HEK293 (cell line): Measurements from ENCODE around the gene CTNNA2.

Experiments
- CTCF ChIA-PET: fragments of 350-600 bp; formaldehyde crosslinking; extraction: SDS; loops from one replicate; lab custom pipeline; 2021; ENCODE audit warnings: antibody characterized with exemption; lab: Yijun Ruan, JAX
- POLR2A ChIA-PET: fragments of 300-600 bp; formaldehyde crosslinking; extraction: SDS; loops from one replicate; lab custom pipeline; 2020; ENCODE audit warnings: antibody characterized with exemption, inconsistent platforms; lab: Yijun Ruan, JAX
- H3K27ac ChIP-seq: fragments of 200-500 bp; sonication (Bioruptor generic); 2 replicates; pipeline ENCODE4 v1.5.1; 2014; ENCODE audit warnings: low read depth, low read length, control low read depth, inconsistent platforms; ENCODE audit errors: extremely low read depth
- H3K36me3 ChIP-seq, 2 experiments: fragments of 200-500 bp in 1 of 2; sonication (Bioruptor generic) in 1 of 2; 1 replicate in 1 of 2; 2 replicates in 1 of 2; pipeline ENCODE4 v1.5.1; 2014 to 2017; ENCODE audit warnings: inconsistent platforms in 2 of 2, low read length in 2 of 2; ENCODE audit not compliant: control insufficient read depth in 2 of 2, insufficient read depth in 1 of 2
- H3K4me1 ChIP-seq: fragments of 200-500 bp; sonication (Bioruptor generic); 2 replicates; pipeline ENCODE4 v1.5.1; 2014; ENCODE audit warnings: mild to moderate bottlenecking, low read length, inconsistent platforms; ENCODE audit not compliant: control insufficient read depth, insufficient read depth
- H3K4me3 ChIP-seq: 2 replicates; pipeline ENCODE4 v1.5.1; 2011; ENCODE audit warnings: low read depth, mild to moderate bottlenecking, control low read depth, low read length, moderate library complexity
- H3K9me3 ChIP-seq: fragments of 200-500 bp; sonication (Bioruptor generic); 2 replicates; pipeline ENCODE4 v1.5.1; 2014; ENCODE audit warnings: low read depth, low read length, inconsistent platforms; ENCODE audit not compliant: control insufficient read depth, insufficient read depth
- IKZF3 ChIP-seq: fragments of 450-650 bp; IDR thresholded peaks from 2 replicates; pipeline ENCODE4 v1.5.0; 2018; ENCODE audit warnings: missing biosample characterization, mild to moderate bottlenecking, missing genetic modification characterization, moderate library complexity
- SETDB1 ChIP-seq: IDR thresholded peaks from one replicate; pipeline ENCODE4 v1.6.1; 2017; ENCODE audit warnings: mild to moderate bottlenecking, low read length, moderate library complexity, mixed read lengths; ENCODE audit not compliant: insufficient read length
- TCF7L2 ChIP-seq: IDR thresholded peaks from 2 replicates; pipeline ENCODE4 v1.6.1; 2011; ENCODE audit warnings: low read depth, mild to moderate bottlenecking, inconsistent platforms, low read length, moderate library complexity, borderline replicate concordance
- YY1 ChIP-seq: fragments of 450-650 bp; formaldehyde crosslinking; IDR thresholded peaks from 2 replicates; pipeline ENCODE4 v1.5.1; 2018; ENCODE audit warnings: missing biosample characterization, missing genetic modification characterization
- ZBTB1 ChIP-seq: fragments of 450-650 bp; formaldehyde crosslinking; IDR thresholded peaks from 2 replicates; pipeline ENCODE4 v1.5.1; 2016; ENCODE audit warnings: missing biosample characterization, missing genetic modification characterization
- ZBTB17 ChIP-seq: fragments of 450-650 bp; formaldehyde crosslinking; IDR thresholded peaks from 2 replicates; pipeline ENCODE4 v1.5.1; 2016; ENCODE audit warnings: missing biosample characterization, missing genetic modification characterization
- ZIC2 ChIP-seq: fragments of 450-650 bp; formaldehyde crosslinking; IDR thresholded peaks from 2 replicates; pipeline ENCODE4 v1.5.1; 2016; ENCODE audit warnings: missing biosample characterization, missing genetic modification characterization
- ZNF138 ChIP-seq: fragments of 450-650 bp; formaldehyde crosslinking; IDR thresholded peaks from 2 replicates; pipeline ENCODE4 v1.5.1; 2016; ENCODE audit warnings: missing biosample characterization, missing genetic modification characterization, borderline replicate concordance
- ZNF175 ChIP-seq: fragments of 450-650 bp; formaldehyde crosslinking; IDR thresholded peaks from 2 replicates; pipeline ENCODE4 v1.5.1; 2016; ENCODE audit warnings: missing biosample characterization, missing genetic modification characterization
- ZNF2 ChIP-seq: fragments of 450-650 bp; formaldehyde crosslinking; IDR thresholded peaks from 2 replicates; pipeline ENCODE4 v1.5.1; 2016; ENCODE audit warnings: missing biosample characterization, missing genetic modification characterization
- ZNF211 ChIP-seq: fragments of 450-650 bp; formaldehyde crosslinking; IDR thresholded peaks from 2 replicates; pipeline ENCODE4 v1.5.1; 2016; ENCODE audit warnings: low read depth, missing biosample characterization, missing genetic modification characterization
- ZNF302 ChIP-seq: fragments of 450-650 bp; formaldehyde crosslinking; IDR thresholded peaks from 2 replicates; pipeline ENCODE4 v1.5.1; 2016; ENCODE audit warnings: missing biosample characterization, missing genetic modification characterization, low read depth
- ZNF335 ChIP-seq: fragments of 450-650 bp; formaldehyde crosslinking; conservative IDR thresholded peaks from 2 replicates; pipeline ENCODE4 v1.5.1; 2016; ENCODE audit warnings: missing biosample characterization, missing genetic modification characterization
- ZNF354C ChIP-seq: fragments of 450-650 bp; formaldehyde crosslinking; IDR thresholded peaks from 2 replicates; pipeline ENCODE4 v1.5.1; 2016; ENCODE audit warnings: missing biosample characterization, missing genetic modification characterization, low read depth, borderline replicate concordance
- ZNF426 ChIP-seq: fragments of 450-650 bp; formaldehyde crosslinking; IDR thresholded peaks from 2 replicates; pipeline ENCODE4 v1.5.1; 2017; ENCODE audit warnings: missing biosample characterization, missing genetic modification characterization, mild to moderate bottlenecking, inconsistent platforms, moderate library complexity
- ZNF621 ChIP-seq: fragments of 450-650 bp; formaldehyde crosslinking; IDR thresholded peaks from 2 replicates; pipeline ENCODE4 v1.5.1; 2017; ENCODE audit warnings: missing biosample characterization, missing genetic modification characterization
- ZNF626 ChIP-seq: fragments of 450-650 bp; sonication (Bioruptor Pico); formaldehyde crosslinking; IDR thresholded peaks from 2 replicates; pipeline ENCODE4 v1.5.1; 2018; ENCODE audit warnings: missing biosample characterization, missing genetic modification characterization, inconsistent platforms
- ZNF629 ChIP-seq: fragments of 450-650 bp; formaldehyde crosslinking; IDR thresholded peaks from 2 replicates; pipeline ENCODE4 v1.5.1; 2017; ENCODE audit warnings: missing biosample characterization, missing genetic modification characterization
- ZNF677 ChIP-seq: fragments of 450-650 bp; IDR thresholded peaks from 2 replicates; pipeline ENCODE4 v1.5.0; 2018; ENCODE audit warnings: missing biosample characterization, mild to moderate bottlenecking, missing genetic modification characterization, moderate library complexity
- TF ChIP-seq, protein P1 (sequence below): fragments of 450-650 bp; formaldehyde crosslinking; IDR thresholded peaks from 2 replicates; pipeline ENCODE4 v1.5.1; 2016; ENCODE audit warnings: missing biosample characterization, missing genetic modification characterization
- TF ChIP-seq, protein P2 (sequence below): fragments of 450-650 bp; formaldehyde crosslinking; IDR thresholded peaks from 2 replicates; pipeline ENCODE4 v1.5.1; 2016; ENCODE audit warnings: missing biosample characterization, missing genetic modification characterization
- TF ChIP-seq, protein P3 (sequence below): fragments of 450-650 bp; formaldehyde crosslinking; IDR thresholded peaks from 2 replicates; pipeline ENCODE4 v1.5.1; 2016; ENCODE audit warnings: missing biosample characterization, missing genetic modification characterization

The CTNNA2 gene

DNA sequence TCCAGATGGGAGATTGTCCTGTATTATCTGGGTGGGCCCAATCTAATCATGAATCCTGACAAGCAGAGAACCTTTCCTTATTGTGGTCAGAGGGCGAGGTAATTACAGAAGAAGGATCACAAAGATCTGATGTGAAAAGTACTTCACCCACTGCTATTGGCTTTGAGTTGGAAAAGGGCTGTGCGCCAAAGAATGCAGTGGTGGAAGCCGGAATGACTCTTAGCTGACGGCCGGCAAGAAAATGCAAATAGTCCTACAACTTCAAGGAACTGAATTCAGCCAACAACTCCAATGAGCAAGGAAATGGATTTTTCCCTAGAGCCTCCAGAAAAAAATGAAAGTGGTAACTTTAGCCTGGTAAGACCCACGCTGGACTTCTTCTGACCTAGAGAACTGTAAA, 67.3 kb downstream of the CTNNA2 start:
- ChIA-PET CTCF (no interaction called here), POLR2A (no interaction called here)
- no peaks in the 10 kb centered on the region for H3K36me3 ChIP-seq
- H3K4me1 ChIP-seq = no peaks in the 10 kb centered on the region
- no peak overlapping the region for H3K4me3 ChIP-seq
- H3K9me3 ChIP-seq = no peaks in the 10 kb centered on the region
- no peak overlapping the region for H3K27ac ChIP-seq
- TF ChIP-seq ZNF138 (tag by site-specific recombination) (no peak), ZNF211 (tag by site-specific recombination) (no peak), TCF7L2 (no peak), YY1 (no peak)

DNA sequence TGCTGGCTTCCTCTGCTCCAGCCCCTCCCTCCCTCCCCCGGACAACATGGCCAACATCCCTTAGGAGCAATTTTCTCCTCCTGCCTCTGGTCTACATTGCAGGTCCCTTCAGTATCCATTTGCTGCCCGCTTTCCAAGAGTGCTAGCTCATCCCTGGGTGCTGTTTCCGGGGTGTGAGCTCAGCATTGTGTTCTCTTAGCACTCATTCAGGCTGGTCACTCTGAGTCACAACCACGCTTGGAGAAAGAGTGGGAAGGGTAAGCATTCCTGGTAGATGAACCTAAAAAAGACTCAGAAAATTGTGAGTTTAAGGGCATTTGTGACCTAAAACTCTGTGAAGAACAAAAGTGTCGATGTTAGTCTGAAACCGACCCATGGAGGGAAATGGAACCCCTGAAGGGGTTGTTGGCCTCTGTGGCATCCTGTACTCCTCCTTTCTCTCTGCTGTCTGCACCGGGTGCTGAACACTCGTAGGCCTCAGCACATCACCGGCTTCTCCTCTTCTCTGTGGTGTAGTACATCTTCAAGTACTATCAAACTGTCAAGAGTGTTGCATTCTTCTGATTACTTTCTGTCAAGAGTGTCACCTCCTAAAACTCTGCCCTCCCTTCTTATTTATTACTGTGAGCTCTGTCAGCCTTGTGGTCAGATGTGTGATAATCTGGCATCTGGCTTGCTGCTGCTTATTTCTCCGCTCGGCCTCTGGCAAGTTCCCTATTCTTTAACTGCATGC, 73.0 kb downstream of the CTNNA2 start:
- POLR2A ChIA-PET = no interaction called here
- Histone ChIP-seq H3K4me3 (no peak overlapping the region), H3K9me3 (no peaks in the 10 kb centered on the region), H3K27ac (no peak overlapping the region), H3K4me1 (no peaks in the 10 kb centered on the region), H3K36me3 (no peaks in the 10 kb centered on the region)
- TF ChIP-seq ZNF626 = no peak
- TF ChIP-seq, protein P1, sequence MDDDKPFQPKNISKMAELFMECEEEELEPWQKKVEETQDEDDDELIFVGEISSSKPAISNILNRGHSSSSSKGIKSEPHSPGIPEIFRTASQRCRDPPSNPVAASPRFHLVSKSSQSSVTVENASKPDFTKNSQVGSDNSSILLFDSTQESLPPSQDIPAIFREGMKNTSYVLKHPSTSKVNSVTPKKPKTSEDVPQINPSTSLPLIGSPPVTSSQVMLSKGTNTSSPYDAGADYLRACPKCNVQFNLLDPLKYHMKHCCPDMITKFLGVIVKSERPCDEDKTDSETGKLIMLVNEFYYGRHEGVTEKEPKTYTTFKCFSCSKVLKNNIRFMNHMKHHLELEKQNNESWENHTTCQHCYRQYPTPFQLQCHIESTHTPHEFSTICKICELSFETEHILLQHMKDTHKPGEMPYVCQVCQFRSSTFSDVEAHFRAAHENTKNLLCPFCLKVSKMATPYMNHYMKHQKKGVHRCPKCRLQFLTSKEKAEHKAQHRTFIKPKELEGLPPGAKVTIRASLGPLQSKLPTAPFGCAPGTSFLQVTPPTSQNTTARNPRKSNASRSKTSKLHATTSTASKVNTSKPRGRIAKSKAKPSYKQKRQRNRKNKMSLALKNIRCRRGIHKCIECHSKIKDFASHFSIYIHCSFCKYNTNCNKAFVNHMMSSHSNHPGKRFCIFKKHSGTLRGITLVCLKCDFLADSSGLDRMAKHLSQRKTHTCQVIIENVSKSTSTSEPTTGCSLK = no peak
- no peak for TF ChIP-seq ZNF677 (tag by site-specific recombination)
- TF ChIP-seq SETDB1 = no peak
- no peak for TF ChIP-seq ZNF335 (tag by site-specific recombination)
- no peak for TF ChIP-seq ZNF175 (tag by site-specific recombination)
- no peak for TF ChIP-seq ZBTB1 (tag by site-specific recombination)
- TF ChIP-seq ZBTB17 (tag by site-specific recombination) = no peak
- no peak for TF ChIP-seq ZIC2 (tag by site-specific recombination)
- no peak for TF ChIP-seq ZNF2 (tag by site-specific recombination)
- no peak for TF ChIP-seq IKZF3 (tag by site-specific recombination)
- no peak for TF ChIP-seq ZNF426
- TF ChIP-seq, protein P2, sequence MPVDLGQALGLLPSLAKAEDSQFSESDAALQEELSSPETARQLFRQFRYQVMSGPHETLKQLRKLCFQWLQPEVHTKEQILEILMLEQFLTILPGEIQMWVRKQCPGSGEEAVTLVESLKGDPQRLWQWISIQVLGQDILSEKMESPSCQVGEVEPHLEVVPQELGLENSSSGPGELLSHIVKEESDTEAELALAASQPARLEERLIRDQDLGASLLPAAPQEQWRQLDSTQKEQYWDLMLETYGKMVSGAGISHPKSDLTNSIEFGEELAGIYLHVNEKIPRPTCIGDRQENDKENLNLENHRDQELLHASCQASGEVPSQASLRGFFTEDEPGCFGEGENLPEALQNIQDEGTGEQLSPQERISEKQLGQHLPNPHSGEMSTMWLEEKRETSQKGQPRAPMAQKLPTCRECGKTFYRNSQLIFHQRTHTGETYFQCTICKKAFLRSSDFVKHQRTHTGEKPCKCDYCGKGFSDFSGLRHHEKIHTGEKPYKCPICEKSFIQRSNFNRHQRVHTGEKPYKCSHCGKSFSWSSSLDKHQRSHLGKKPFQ (tag by site-specific recombination) = no peak
- TF ChIP-seq ZNF354C = no peak
- TF ChIP-seq ZNF621 (tag by site-specific recombination) = no peak
- TF ChIP-seq ZNF629 (tag by site-specific recombination) = no peak
- TF ChIP-seq, protein P3, sequence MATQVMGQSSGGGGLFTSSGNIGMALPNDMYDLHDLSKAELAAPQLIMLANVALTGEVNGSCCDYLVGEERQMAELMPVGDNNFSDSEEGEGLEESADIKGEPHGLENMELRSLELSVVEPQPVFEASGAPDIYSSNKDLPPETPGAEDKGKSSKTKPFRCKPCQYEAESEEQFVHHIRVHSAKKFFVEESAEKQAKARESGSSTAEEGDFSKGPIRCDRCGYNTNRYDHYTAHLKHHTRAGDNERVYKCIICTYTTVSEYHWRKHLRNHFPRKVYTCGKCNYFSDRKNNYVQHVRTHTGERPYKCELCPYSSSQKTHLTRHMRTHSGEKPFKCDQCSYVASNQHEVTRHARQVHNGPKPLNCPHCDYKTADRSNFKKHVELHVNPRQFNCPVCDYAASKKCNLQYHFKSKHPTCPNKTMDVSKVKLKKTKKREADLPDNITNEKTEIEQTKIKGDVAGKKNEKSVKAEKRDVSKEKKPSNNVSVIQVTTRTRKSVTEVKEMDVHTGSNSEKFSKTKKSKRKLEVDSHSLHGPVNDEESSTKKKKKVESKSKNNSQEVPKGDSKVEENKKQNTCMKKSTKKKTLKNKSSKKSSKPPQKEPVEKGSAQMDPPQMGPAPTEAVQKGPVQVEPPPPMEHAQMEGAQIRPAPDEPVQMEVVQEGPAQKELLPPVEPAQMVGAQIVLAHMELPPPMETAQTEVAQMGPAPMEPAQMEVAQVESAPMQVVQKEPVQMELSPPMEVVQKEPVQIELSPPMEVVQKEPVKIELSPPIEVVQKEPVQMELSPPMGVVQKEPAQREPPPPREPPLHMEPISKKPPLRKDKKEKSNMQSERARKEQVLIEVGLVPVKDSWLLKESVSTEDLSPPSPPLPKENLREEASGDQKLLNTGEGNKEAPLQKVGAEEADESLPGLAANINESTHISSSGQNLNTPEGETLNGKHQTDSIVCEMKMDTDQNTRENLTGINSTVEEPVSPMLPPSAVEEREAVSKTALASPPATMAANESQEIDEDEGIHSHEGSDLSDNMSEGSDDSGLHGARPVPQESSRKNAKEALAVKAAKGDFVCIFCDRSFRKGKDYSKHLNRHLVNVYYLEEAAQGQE (tag by site-specific recombination) = no peak
- TF ChIP-seq ZNF302 (tag by site-specific recombination) = no peak
- CTCF ChIA-PET = no interaction called here
